Cardiac fibroblast (primary cell): ENCODE data around the gene RAB40B.

Experiments used
- DNase-seq, 2 donors: peaks; one replicate each; pipeline versions ENCODE4 v3.0.0 to v3.0.0-alpha.2; 2010; ENCODE audit warnings: low read depth in 2 of 2
- H3K4me3 ChIP-seq, 2 donors: replicated peaks in 1 of 2; 1 replicate in 1 of 2; 2 replicates in 1 of 2; pipeline ENCODE4 v1.5.1; 2011; ENCODE audit warnings: low read depth in 2 of 2, low read length in 2 of 2, mild to moderate bottlenecking in 2 of 2, moderate library complexity in 1 of 2
- TF ChIP-seq, protein P1 (sequence below): IDR thresholded peaks from one replicate; pipeline ENCODE4 v1.5.1; 2011; ENCODE audit warnings: low read depth, mild to moderate bottlenecking, low read length, inconsistent platforms

The RAB40B gene

DNA sequence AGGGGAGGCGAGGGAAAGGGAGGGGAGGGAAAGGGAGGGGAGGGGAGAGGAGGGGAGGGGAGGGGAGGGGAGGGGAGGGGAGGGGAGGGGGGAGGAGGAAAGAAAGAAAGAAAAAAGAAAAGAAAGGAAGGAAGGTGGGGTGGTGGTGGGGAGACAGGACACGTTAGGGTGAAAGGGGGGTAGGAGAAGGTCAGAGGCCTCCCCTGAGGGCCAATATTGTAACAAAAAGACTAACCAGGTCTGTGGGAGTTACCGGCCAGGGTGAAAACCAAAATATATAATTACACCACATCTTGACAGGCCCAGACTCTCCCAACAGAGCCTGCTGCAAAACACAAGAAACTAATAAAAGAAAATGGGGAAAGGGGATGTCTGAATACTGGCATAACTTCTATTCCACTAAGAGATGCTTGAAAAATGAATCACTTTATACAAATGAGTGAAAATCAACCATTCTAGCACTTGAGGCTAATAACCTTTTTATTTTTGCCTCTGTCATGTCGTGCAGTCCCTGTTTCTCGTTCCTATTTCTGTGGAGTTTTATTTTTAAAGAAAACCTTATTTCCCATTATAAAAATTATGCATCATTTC is 60.2 kb downstream of the RAB40B start:
- H3K4me3 ChIP-seq = no peak overlapping the region
- no peak for DNase-seq
- TF ChIP-seq, protein P1, sequence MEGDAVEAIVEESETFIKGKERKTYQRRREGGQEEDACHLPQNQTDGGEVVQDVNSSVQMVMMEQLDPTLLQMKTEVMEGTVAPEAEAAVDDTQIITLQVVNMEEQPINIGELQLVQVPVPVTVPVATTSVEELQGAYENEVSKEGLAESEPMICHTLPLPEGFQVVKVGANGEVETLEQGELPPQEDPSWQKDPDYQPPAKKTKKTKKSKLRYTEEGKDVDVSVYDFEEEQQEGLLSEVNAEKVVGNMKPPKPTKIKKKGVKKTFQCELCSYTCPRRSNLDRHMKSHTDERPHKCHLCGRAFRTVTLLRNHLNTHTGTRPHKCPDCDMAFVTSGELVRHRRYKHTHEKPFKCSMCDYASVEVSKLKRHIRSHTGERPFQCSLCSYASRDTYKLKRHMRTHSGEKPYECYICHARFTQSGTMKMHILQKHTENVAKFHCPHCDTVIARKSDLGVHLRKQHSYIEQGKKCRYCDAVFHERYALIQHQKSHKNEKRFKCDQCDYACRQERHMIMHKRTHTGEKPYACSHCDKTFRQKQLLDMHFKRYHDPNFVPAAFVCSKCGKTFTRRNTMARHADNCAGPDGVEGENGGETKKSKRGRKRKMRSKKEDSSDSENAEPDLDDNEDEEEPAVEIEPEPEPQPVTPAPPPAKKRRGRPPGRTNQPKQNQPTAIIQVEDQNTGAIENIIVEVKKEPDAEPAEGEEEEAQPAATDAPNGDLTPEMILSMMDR = no peak

DNA sequence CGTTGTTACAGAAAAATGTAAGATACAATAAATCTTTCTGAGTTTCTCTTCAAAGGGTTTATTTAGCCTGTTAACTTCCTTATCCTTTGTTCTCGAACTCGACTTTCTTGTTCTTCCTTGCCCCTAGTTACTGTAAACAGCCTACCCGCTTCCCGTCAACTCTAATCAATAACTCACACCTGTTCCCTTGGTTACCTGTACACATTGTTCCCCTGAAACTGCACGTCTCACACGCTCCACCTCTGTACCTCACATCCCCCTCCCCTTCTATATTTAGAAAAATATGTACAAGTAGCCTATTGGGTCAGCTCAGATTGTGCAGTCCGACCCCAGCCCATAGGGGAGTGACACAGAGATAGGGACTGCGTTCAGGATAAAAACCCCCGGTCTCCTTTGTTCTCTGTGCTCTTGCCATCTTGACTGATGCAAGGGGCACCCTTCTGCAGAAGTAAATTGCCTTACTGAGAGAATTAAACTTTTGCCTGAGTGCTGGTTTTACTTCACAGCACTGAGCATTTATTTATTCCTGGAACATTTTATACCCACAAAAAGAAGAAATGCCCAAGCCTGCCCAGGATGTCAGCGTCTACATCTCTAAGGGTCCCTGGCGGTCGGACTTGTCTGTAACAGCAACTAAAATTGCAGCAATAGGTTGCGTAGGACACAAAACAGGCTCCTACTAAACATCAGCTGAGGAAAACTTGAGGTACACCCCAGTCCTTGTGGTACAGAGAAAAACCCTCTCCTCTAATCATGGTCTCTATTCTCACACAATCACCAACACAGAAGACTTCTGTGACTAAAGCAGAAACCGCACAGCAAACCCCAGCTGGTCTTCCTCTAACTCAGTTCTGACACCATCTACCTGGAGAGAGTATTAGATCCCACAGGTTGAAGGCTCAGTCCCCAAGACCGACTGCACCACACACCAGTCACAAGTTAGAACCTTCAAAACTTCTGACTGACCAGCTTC is 61.6 kb downstream of the RAB40B start:
- no peak for DNase-seq
- TF ChIP-seq, protein P1 = no peak
- no peak overlapping the region for H3K4me3 ChIP-seq

DNA sequence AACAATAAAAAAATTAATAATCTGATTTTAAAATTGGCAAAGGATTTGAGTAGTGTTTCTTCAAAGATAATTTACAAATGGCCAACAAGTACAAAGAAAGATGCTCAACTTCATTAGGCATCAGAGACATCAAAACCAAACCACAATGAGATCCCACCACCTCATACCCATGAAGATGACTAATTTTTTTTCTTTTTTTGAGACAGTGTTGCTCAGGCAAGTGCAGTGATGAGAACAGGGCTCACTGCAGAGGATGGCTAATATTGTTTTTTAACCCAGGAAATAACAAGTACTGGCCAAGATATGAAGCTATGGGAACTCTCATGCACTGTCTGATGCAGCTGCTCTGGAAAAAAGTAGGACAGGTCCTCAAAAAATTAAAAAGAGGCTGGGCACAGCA is 65.2 kb downstream of the RAB40B start:
- no peak overlapping the region for H3K4me3 ChIP-seq
- TF ChIP-seq, protein P1 = no peak
- DNase-seq = no peak

DNA sequence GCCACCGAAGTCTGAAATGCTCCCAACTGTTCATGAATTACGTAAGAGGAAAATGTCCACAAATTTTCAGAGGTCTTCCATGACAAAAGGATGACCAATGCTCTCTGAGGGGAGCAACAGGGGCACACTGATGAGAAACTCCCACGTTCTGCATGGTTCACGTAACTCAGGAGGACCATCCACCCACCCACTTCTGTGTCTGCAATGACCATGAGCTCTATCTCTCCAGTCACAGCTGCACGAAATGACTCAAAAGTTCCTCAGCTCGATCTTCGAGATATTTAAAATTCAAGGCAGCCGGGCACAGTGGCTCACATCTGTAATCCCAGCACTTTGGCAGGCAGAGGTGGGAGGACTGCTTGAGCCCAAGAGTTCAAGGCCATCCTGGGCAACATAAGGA is 66.0 kb downstream of the RAB40B start:
- TF ChIP-seq, protein P1 = no peak
- no peak overlapping the region for H3K4me3 ChIP-seq
- peak in 1 of 2 donors; percentile 4 for DNase-seq

DNA sequence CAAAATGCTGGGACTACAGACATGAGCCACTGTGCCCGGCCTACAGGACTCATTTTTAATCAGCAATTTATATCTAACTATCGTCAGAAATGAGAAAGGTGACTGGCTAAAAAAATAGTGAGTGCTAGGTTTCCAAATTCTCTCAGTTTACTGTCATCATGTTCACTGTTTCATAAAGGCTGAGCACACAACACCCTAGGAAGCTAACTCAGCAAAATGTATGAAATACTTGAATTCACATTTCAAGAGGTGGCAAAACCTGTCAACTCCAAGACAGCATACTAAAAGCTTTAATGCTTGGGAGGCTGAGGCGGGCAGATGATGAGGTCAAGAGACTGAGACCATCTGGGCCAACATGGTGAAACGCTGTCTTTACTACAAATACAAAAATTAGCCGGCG is 67.0 kb downstream of the RAB40B start:
- no peak overlapping the region for H3K4me3 ChIP-seq
- no peak for DNase-seq
- TF ChIP-seq, protein P1 = no peak

DNA sequence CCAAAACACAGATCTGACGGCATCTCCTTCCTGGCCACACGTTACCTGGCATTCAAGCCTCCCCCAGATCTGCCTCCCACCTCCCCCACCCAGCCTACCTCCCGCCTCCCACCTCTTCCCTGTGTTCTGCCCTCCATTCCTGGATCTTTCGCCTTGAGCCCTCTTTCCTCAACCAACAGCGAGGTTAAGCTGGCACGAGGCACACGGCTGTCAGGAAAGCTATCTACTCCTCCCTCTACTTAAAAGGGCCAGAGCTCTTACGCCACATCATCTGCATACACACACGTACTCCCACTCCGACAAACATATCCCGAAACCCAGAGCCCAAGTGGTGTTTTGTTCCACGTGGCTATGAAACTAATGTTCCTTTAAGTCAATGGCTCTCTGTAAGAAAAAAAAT is 68.3 kb downstream of the RAB40B start:
- no peak for DNase-seq
- H3K4me3 ChIP-seq = no peak overlapping the region
- TF ChIP-seq, protein P1 = no peak
